ENCODE results near the gene ANKRD12. TPM values are rescaled to one million over a fixed set of nuclear protein-coding genes. Genes with fewer than 3 reads are reported as not detected.

Gene ANKRD12
- total RNA-seq, 1 experiment from 2014 or later: 19.1 TPM

- Histone ChIP-seq H3K27ac (ENCODE audit: low read length) (no peak overlapping the region), H2AFZ (ENCODE audit: low read length) (peak overlapping the region; percentile 1; the same call in 1 of the 2 replicates), H3K4me1 (ENCODE audit: insufficient read depth, low read length) (peaks cover 46% of the 10 kb centered on the region), H3K79me2 (ENCODE audit: low read length) (peaks cover 77% of the 10 kb centered on the region), H3K36me3 (ENCODE audit: low read depth, low read length) (peaks cover 2% of the 10 kb centered on the region; the same call in 1 of the 2 replicates), H3K4me3 (ENCODE audit: low read length) (peak overlapping the region; percentile 77), H3K9ac (ENCODE audit: low read length) (peak overlapping the region; percentile 44), H3F3A (ENCODE audit: low read length, unreplicated experiment) (no peaks in the 10 kb centered on the region), H3K27me3 (ENCODE audit: low read length) (no peaks in the 10 kb centered on the region), H3K9me2 (replicated peaks; ENCODE audit: low read length) (no peaks in the 10 kb centered on the region), H3K4me2 (ENCODE audit: low read length) (peak overlapping the region; percentile 81), H4K20me1 (ENCODE audit: low read length) (peaks cover 26% of the 10 kb centered on the region), H3K9me3 (ENCODE audit: low read length) (no peaks in the 10 kb centered on the region)
- intact Hi-C loops (cut with micrococcal nuclease): loop anchor here (2.0 to 10.0 kb wide), 3 partner anchors 67 to 485 kb away; partner anchors contain the start of gene MTCL1
- ChIA-PET POLR2A (ENCODE audit: unreplicated experiment) (interaction anchor here (0.6 kb wide), 1 partner anchor 124 kb away, joined by 6 read pairs; no protein-coding TSS in a partner anchor), CTCF (interaction anchor here (0.6 kb wide), 1 partner anchor 36 kb away, joined by 3 read pairs; no protein-coding TSS in a partner anchor)
- TF ChIP-seq EZH2phosphoT487 (IDR thresholded peaks at IDR 0.05; ENCODE audit: borderline replicate concordance, low read length) (no peak), EZH2 (IDR thresholded peaks at IDR 0.05; ENCODE audit: low read length, unreplicated experiment) (no peak), CTCF (conservative IDR thresholded peaks at IDR 0.05; ENCODE audit: low read depth, low read length) (no peak)
- BruUV-seq (replicated peaks): no TSS peak
- ATAC-seq (no peak), DNase-seq (no peak)
Measured at GRCh38 chr18:9139400-9140039, 2.9 kb downstream of the ANKRD12 start.

GRCh38 chr18:9140381-9140780 lies 3.8 kb downstream of the ANKRD12 start:
- peak overlapping the region; percentile 77 for H3K4me3 ChIP-seq (ENCODE audit: low read length)
- H4K20me1 ChIP-seq (ENCODE audit: low read length): peaks cover 26% of the 10 kb centered on the region
- DNase-seq (no peak), ATAC-seq (no peak)
- POLR2A ChIA-PET (ENCODE audit: unreplicated experiment): no interaction called here
- H3F3A ChIP-seq (ENCODE audit: low read length, unreplicated experiment): no peaks in the 10 kb centered on the region
- peak overlapping the region; percentile 81 for H3K4me2 ChIP-seq (ENCODE audit: low read length)
- H3K9me3 ChIP-seq (ENCODE audit: low read length): no peaks in the 10 kb centered on the region
- no peak overlapping the region for H2AFZ ChIP-seq (ENCODE audit: low read length)
- no TSS peak for BruUV-seq (replicated peaks)
- no peak overlapping the region for H3K27ac ChIP-seq (ENCODE audit: low read length)
- intact Hi-C loops (cut with micrococcal nuclease): loop anchor here (10.0 kb wide), 1 partner anchor 486 kb away; no protein-coding TSS in a partner anchor
- peaks cover 38% of the 10 kb centered on the region for H3K4me1 ChIP-seq (ENCODE audit: insufficient read depth, low read length)
- CTCF ChIA-PET: no interaction called here
- no peak for TF ChIP-seq EZH2phosphoT487 (IDR thresholded peaks at IDR 0.05; ENCODE audit: borderline replicate concordance, low read length)
- TF ChIP-seq EZH2 (IDR thresholded peaks at IDR 0.05; ENCODE audit: low read length, unreplicated experiment): no peak
- TF ChIP-seq CTCF (conservative IDR thresholded peaks at IDR 0.05; ENCODE audit: low read depth, low read length): no peak
- H3K9ac ChIP-seq (ENCODE audit: low read length): peak overlapping the region; percentile 44; the same call in 1 of the 2 replicates
- H3K9me2 ChIP-seq (replicated peaks; ENCODE audit: low read length): no peaks in the 10 kb centered on the region
- H3K36me3 ChIP-seq (ENCODE audit: low read depth, low read length): no peaks in the 10 kb centered on the region
- H3K79me2 ChIP-seq (ENCODE audit: low read length): peaks cover 77% of the 10 kb centered on the region
- H3K27me3 ChIP-seq (ENCODE audit: low read length): no peaks in the 10 kb centered on the region

- Histone ChIP-seq H3K9ac (ENCODE audit: low read length) (no peak overlapping the region), H3K36me3 (ENCODE audit: low read depth, low read length) (no peaks in the 10 kb centered on the region), H3K4me1 (ENCODE audit: insufficient read depth, low read length) (peaks cover 35% of the 10 kb centered on the region), H2AFZ (ENCODE audit: low read length) (no peak overlapping the region), H4K20me1 (ENCODE audit: low read length) (peaks cover 26% of the 10 kb centered on the region), H3K79me2 (ENCODE audit: low read length) (peaks cover 83% of the 10 kb centered on the region), H3K9me3 (ENCODE audit: low read length) (no peaks in the 10 kb centered on the region), H3K27ac (ENCODE audit: low read length) (no peak overlapping the region), H3F3A (ENCODE audit: low read length, unreplicated experiment) (no peaks in the 10 kb centered on the region), H3K4me3 (ENCODE audit: low read length) (no peak overlapping the region), H3K4me2 (ENCODE audit: low read length) (peak overlapping the region; percentile 81), H3K9me2 (replicated peaks; ENCODE audit: low read length) (no peaks in the 10 kb centered on the region), H3K27me3 (ENCODE audit: low read length) (no peaks in the 10 kb centered on the region)
- BruUV-seq (replicated peaks): no TSS peak
- DNase-seq: no peak
- POLR2A ChIA-PET (ENCODE audit: unreplicated experiment): no interaction called here
- no peak for ATAC-seq
- CTCF ChIA-PET: interaction anchor here (1.0 kb wide), 1 partner anchor 68 kb away, joined by 3 read pairs; no protein-coding TSS in a partner anchor
- TF ChIP-seq EZH2 (IDR thresholded peaks at IDR 0.05; ENCODE audit: low read length, unreplicated experiment) (no peak), CTCF (conservative IDR thresholded peaks at IDR 0.05; ENCODE audit: low read depth, low read length) (no peak), EZH2phosphoT487 (IDR thresholded peaks at IDR 0.05; ENCODE audit: borderline replicate concordance, low read length) (no peak)
- intact Hi-C loops (cut with micrococcal nuclease): loop anchor here (10.0 kb wide), 1 partner anchor 486 kb away; no protein-coding TSS in a partner anchor
Measured at GRCh38 chr18:9140984-9141383, 4.4 kb downstream of the ANKRD12 start.
